Measurements from ENCODE around the gene PEX16.

GRCh38 chr11:45860764-45861510 lies 56.7 kb downstream of the PEX16 start:
- TF ChIP-seq CTCF (IDR thresholded peaks at IDR 0.05 in 8 of 11, conservative IDR thresholded peaks at IDR 0.05 in 3 of 11), result no peak
- TF ChIP-seq POLR2AphosphoS5 (IDR thresholded peaks at IDR 0.05), result no peak
- no peak for TF ChIP-seq POLR2A (IDR thresholded peaks at IDR 0.05)

Measured in spleen (tissue), 7 donors.